SK-N-SH treated with all-trans-retinoic acid at 6 μM for 48 hours (cell line): ENCODE data around the gene SNX11.

Experiments
- ATAC-seq: fragments of 200-7000 bp; cut with Tn5 transposase; 3 replicates; pipeline ENCODE4 v1.9.1; 2020; ENCODE audit warnings: mild to moderate bottlenecking, moderate library complexity
- ARNTL ChIP-seq: fragments of 450-650 bp; formaldehyde crosslinking; IDR thresholded peaks from 2 replicates; pipeline ENCODE4 v1.5.0; 2020; ENCODE audit warnings: low read depth, mild to moderate bottlenecking, moderate library complexity, borderline replicate concordance
- BACH2 ChIP-seq: fragments of 250-450 bp; sonication (Bioruptor Pico); IDR thresholded peaks from 2 replicates; pipeline ENCODE4 v1.9.0; 2021; ENCODE audit warnings: mild to moderate bottlenecking, borderline replicate concordance
- CREB5 ChIP-seq: fragments of 250-450 bp; sonication (Bioruptor Pico); IDR thresholded peaks from 2 replicates; pipeline ENCODE4 v1.5.1; 2020; ENCODE audit warnings: low read depth, mild to moderate bottlenecking, moderate library complexity
- CSDC2 ChIP-seq: fragments of 250-450 bp; sonication (Bioruptor Pico); IDR thresholded peaks from 2 replicates; pipeline ENCODE4 v1.5.0; 2020; ENCODE audit warnings: mild to moderate bottlenecking, moderate library complexity
- CSRNP3 ChIP-seq: fragments of 250-450 bp; sonication (Bioruptor Pico); IDR thresholded peaks from 2 replicates; pipeline ENCODE4 v1.5.1; 2021; ENCODE audit warnings: mild to moderate bottlenecking, moderate library complexity
- ESRRG ChIP-seq: fragments of 250-450 bp; sonication (Bioruptor Pico); IDR thresholded peaks from 2 replicates; pipeline ENCODE4 v1.6.1; 2021; ENCODE audit warnings: mild to moderate bottlenecking
- ISL1 ChIP-seq: fragments of 250-450 bp; sonication (Bioruptor Pico); IDR thresholded peaks from 2 replicates; pipeline ENCODE4 v2.1.2; 2022; ENCODE audit warnings: mild to moderate bottlenecking, moderate library complexity
- OSR1 ChIP-seq: fragments of 250-450 bp; sonication (Bioruptor Pico); IDR thresholded peaks from 2 replicates; pipeline ENCODE4 v1.8.0; 2022; ENCODE audit warnings: moderate library complexity, mild to moderate bottlenecking, inconsistent platforms
- POU6F1 ChIP-seq: fragments of 250-450 bp; sonication (Bioruptor Pico); IDR thresholded peaks from 2 replicates; pipeline ENCODE4 v1.8.0; 2021; ENCODE audit warnings: low read depth, mild to moderate bottlenecking, moderate library complexity, borderline replicate concordance
- PPARA ChIP-seq: fragments of 250-450 bp; sonication (Bioruptor Pico); IDR thresholded peaks from 2 replicates; pipeline ENCODE4 v1.5.0; 2020; ENCODE audit warnings: mild to moderate bottlenecking, borderline replicate concordance
- RARB ChIP-seq: fragments of 250-450 bp; sonication (Bioruptor Pico); IDR thresholded peaks from 2 replicates; pipeline ENCODE4 v1.8.0; 2021; ENCODE audit warnings: mild to moderate bottlenecking, moderate library complexity
- SNAI2 ChIP-seq: fragments of 250-450 bp; sonication (Bioruptor Pico); IDR thresholded peaks from 2 replicates; pipeline ENCODE4 v1.5.0; 2020; ENCODE audit warnings: mild to moderate bottlenecking, moderate library complexity
- TOX ChIP-seq: fragments of 250-450 bp; sonication (Bioruptor Pico); IDR thresholded peaks from 2 replicates; pipeline ENCODE4 v1.8.0; 2021; ENCODE audit warnings: mild to moderate bottlenecking, moderate library complexity, borderline replicate concordance
- TSHZ2 ChIP-seq: fragments of 250-450 bp; sonication (Bioruptor Pico); IDR thresholded peaks from 2 replicates; pipeline ENCODE4 v1.5.0; 2020; ENCODE audit warnings: mild to moderate bottlenecking, moderate library complexity
- ZC3H10 ChIP-seq: fragments of 250-450 bp; sonication (Bioruptor Pico); IDR thresholded peaks from 2 replicates; pipeline ENCODE4 v1.5.1; 2021; ENCODE audit warnings: mild to moderate bottlenecking, moderate library complexity
- ZFP3 ChIP-seq: fragments of 250-450 bp; sonication (Bioruptor Pico); IDR thresholded peaks from 2 replicates; pipeline ENCODE4 v1.5.0; 2020; ENCODE audit warnings: mild to moderate bottlenecking, moderate library complexity
- ZNF565 ChIP-seq: fragments of 450-650 bp; formaldehyde crosslinking; conservative IDR thresholded peaks from 2 replicates; pipeline ENCODE4 v1.5.0; 2020; ENCODE audit warnings: low read depth, mild to moderate bottlenecking, moderate library complexity
- ZNF70 ChIP-seq: fragments of 450-650 bp; formaldehyde crosslinking; IDR thresholded peaks from 2 replicates; pipeline ENCODE4 v1.5.0; 2020; ENCODE audit warnings: mild to moderate bottlenecking, moderate library complexity
- ZNF8 ChIP-seq: fragments of 450-650 bp; formaldehyde crosslinking; IDR thresholded peaks from 2 replicates; pipeline ENCODE4 v1.5.0; 2020; ENCODE audit warnings: mild to moderate bottlenecking, moderate library complexity

The SNX11 gene

GRCh38 chr17:48058393-48059124, 49.0 kb upstream of the SNX11 start (continued):
- no peak for TF ChIP-seq RARB
- TF ChIP-seq ARNTL: no peak
- TF ChIP-seq CSDC2 (CRISPR knock-in tag): no peak
- no peak for TF ChIP-seq SNAI2 (CRISPR knock-in tag)
- no peak for TF ChIP-seq CSRNP3 (CRISPR knock-in tag)
- TF ChIP-seq ZC3H10: no peak
- TF ChIP-seq ZNF8: no peak

GRCh38 chr17:48059125-48059668, 48.4 kb upstream of the SNX11 start:
- no peak for ATAC-seq
- no peak for TF ChIP-seq BACH2
- TF ChIP-seq ISL1 (CRISPR knock-in tag): no peak
- no peak for TF ChIP-seq OSR1 (CRISPR knock-in tag)
- no peak for TF ChIP-seq TSHZ2 (CRISPR knock-in tag)
- no peak for TF ChIP-seq ZNF70 (CRISPR knock-in tag)
- no peak for TF ChIP-seq CSRNP3 (CRISPR knock-in tag)
- no peak for TF ChIP-seq ZFP3 (CRISPR knock-in tag)

- TF ChIP-seq TOX (CRISPR knock-in tag) (no peak), ESRRG (no peak), ZNF565 (CRISPR knock-in tag) (no peak), CREB5 (CRISPR knock-in tag) (no peak), POU6F1 (CRISPR knock-in tag) (no peak), OSR1 (CRISPR knock-in tag) (no peak), PPARA (CRISPR knock-in tag) (no peak), TSHZ2 (CRISPR knock-in tag) (no peak), BACH2 (no peak), ARNTL (no peak)
- ATAC-seq: no peak
These were observed 47.3 kb upstream of the SNX11 start for GRCh38 chr17:48060249-48060648.
